OCI-LY3 (cell line): ENCODE data around the gene MTMR8.

ENCODE experiments used
- H2AFZ ChIP-seq: fragments of 200-600, 300-600 bp; shearing (Covaris generic); 2 replicates; pipeline ENCODE4 v1.6.0; 2014; ENCODE audit warnings: antibody characterized with exemption, low read depth, low read length
- H3K27ac ChIP-seq: fragments of 200-600, 300-600 bp; sonication (generic); 2 replicates; pipeline ENCODE4 v1.5.1; 2014; ENCODE audit warnings: mild to moderate bottlenecking, low read length, moderate library complexity, mixed read lengths
- H3K27me3 ChIP-seq: fragments of 200-600, 300-600 bp; sonication (generic); 2 replicates; pipeline ENCODE4 v1.6.1; 2014; ENCODE audit warnings: low read depth, low read length, mixed read lengths
- H3K36me3 ChIP-seq: fragments of 200-600, 300-600 bp; sonication (generic); replicated peaks from 2 replicates; pipeline ENCODE3; 2014; ENCODE audit warnings: low read depth, low read length, mixed read lengths
- H3K4me1 ChIP-seq: fragments of 300-600, 200-600 bp; sonication (generic); 2 replicates; pipeline ENCODE4 v1.6.1; 2014; ENCODE audit warnings: low read length, mixed read lengths
- H3K4me2 ChIP-seq: fragments of 200-600, 300-600 bp; sonication (generic); 2 replicates; pipeline ENCODE4 v1.6.1; 2014; ENCODE audit warnings: low read length, mixed read lengths
- H3K4me3 ChIP-seq: fragments of 300-600, 200-600 bp; sonication (generic); 2 replicates; pipeline ENCODE4 v1.5.1; 2014; ENCODE audit warnings: antibody characterized with exemption, mild to moderate bottlenecking, low read length, moderate library complexity
- H3K79me2 ChIP-seq: fragments of 300-600, 200-600 bp; shearing (Covaris generic); 2 replicates; pipeline ENCODE4 v1.6.1; 2014; ENCODE audit warnings: mild to moderate bottlenecking, low read length, mixed read lengths
- H3K9ac ChIP-seq: fragments of 300-600, 200-600 bp; shearing (Covaris generic); 2 replicates; pipeline ENCODE4 v1.6.0; 2014; ENCODE audit warnings: mild to moderate bottlenecking, low read length, moderate library complexity
- H3K9me3 ChIP-seq: fragments of 200-600, 300-600 bp; shearing (Covaris generic); 2 replicates; pipeline ENCODE4 v1.6.1; 2014; ENCODE audit warnings: low read length, mixed read lengths; ENCODE audit not compliant: insufficient read depth
- H4K20me1 ChIP-seq: fragments of 200-600, 300-600 bp; sonication (generic); 2 replicates; pipeline ENCODE4 v1.6.1; 2016; ENCODE audit warnings: low read length, mixed read lengths; ENCODE audit not compliant: insufficient read depth
- EZH2phosphoT487 ChIP-seq: fragments of 200-600 bp; shearing (Covaris generic); IDR thresholded peaks from 2 replicates; pipeline ENCODE4 v1.6.1; 2018; ENCODE audit warnings: antibody characterized with exemption, mixed run types, low read depth
- TF ChIP-seq, protein P1 (sequence below): fragments of 200-600, 300-600 bp; sonication (generic); IDR thresholded peaks from 2 replicates; pipeline ENCODE4 v1.5.1; 2014; ENCODE audit warnings: antibody characterized with exemption, low read length, low read depth

Gene MTMR8

GRCh38 chrX:64321507-64321906 lies 73.7 kb downstream of the MTMR8 start:
- Histone ChIP-seq H3K4me1 (no peaks in the 10 kb centered on the region), H2AFZ (no peak overlapping the region), H3K79me2 (no peaks in the 10 kb centered on the region), H3K9me3 (no peaks in the 10 kb centered on the region), H3K4me2 (no peak overlapping the region), H3K27me3 (no peaks in the 10 kb centered on the region), H3K9ac (no peak overlapping the region), H3K4me3 (no peak overlapping the region), H3K36me3 (no peaks in the 10 kb centered on the region), H4K20me1 (no peaks in the 10 kb centered on the region), H3K27ac (no peak overlapping the region)
- TF ChIP-seq, protein P1, sequence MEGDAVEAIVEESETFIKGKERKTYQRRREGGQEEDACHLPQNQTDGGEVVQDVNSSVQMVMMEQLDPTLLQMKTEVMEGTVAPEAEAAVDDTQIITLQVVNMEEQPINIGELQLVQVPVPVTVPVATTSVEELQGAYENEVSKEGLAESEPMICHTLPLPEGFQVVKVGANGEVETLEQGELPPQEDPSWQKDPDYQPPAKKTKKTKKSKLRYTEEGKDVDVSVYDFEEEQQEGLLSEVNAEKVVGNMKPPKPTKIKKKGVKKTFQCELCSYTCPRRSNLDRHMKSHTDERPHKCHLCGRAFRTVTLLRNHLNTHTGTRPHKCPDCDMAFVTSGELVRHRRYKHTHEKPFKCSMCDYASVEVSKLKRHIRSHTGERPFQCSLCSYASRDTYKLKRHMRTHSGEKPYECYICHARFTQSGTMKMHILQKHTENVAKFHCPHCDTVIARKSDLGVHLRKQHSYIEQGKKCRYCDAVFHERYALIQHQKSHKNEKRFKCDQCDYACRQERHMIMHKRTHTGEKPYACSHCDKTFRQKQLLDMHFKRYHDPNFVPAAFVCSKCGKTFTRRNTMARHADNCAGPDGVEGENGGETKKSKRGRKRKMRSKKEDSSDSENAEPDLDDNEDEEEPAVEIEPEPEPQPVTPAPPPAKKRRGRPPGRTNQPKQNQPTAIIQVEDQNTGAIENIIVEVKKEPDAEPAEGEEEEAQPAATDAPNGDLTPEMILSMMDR: no peak
- TF ChIP-seq EZH2phosphoT487: no peak

GRCh38 chrX:64313624-64314023 lies 81.6 kb downstream of the MTMR8 start:
- Histone ChIP-seq H3K36me3 (no peaks in the 10 kb centered on the region), H3K9ac (no peak overlapping the region), H3K9me3 (no peaks in the 10 kb centered on the region), H3K4me3 (no peak overlapping the region), H3K27me3 (no peaks in the 10 kb centered on the region), H3K79me2 (no peaks in the 10 kb centered on the region), H3K4me1 (no peaks in the 10 kb centered on the region), H4K20me1 (no peaks in the 10 kb centered on the region), H3K4me2 (no peak overlapping the region), H2AFZ (no peak overlapping the region), H3K27ac (no peak overlapping the region)
- no peak for TF ChIP-seq EZH2phosphoT487
- TF ChIP-seq, protein P1: no peak

- no peak for TF ChIP-seq EZH2phosphoT487
- TF ChIP-seq, protein P1: no peak
- H3K36me3 ChIP-seq: no peaks in the 10 kb centered on the region
- H3K9ac ChIP-seq: no peak overlapping the region
- no peaks in the 10 kb centered on the region for H3K79me2 ChIP-seq
- no peak overlapping the region for H3K27ac ChIP-seq
- no peaks in the 10 kb centered on the region for H4K20me1 ChIP-seq
- no peaks in the 10 kb centered on the region for H3K4me1 ChIP-seq
- no peak overlapping the region for H3K4me2 ChIP-seq
- H3K4me3 ChIP-seq: no peak overlapping the region
- no peak overlapping the region for H2AFZ ChIP-seq
- H3K27me3 ChIP-seq: no peaks in the 10 kb centered on the region
- no peaks in the 10 kb centered on the region for H3K9me3 ChIP-seq
Measured at GRCh38 chrX:64306712-64307111, 88.5 kb downstream of the MTMR8 start.

GRCh38 chrX:64291123-64291522 lies 104.1 kb downstream of the MTMR8 start:
- Histone ChIP-seq H3K9ac (no peak overlapping the region), H3K9me3 (no peaks in the 10 kb centered on the region), H3K4me1 (no peaks in the 10 kb centered on the region), H3K36me3 (no peaks in the 10 kb centered on the region), H3K79me2 (no peaks in the 10 kb centered on the region), H4K20me1 (no peaks in the 10 kb centered on the region), H3K27me3 (no peaks in the 10 kb centered on the region), H3K27ac (no peak overlapping the region), H3K4me3 (no peak overlapping the region), H2AFZ (no peak overlapping the region), H3K4me2 (no peak overlapping the region)
- TF ChIP-seq, protein P1: no peak
- no peak for TF ChIP-seq EZH2phosphoT487
